ENCODE measurements around the gene COL4A2.

- TF ChIP-seq CTCF (IDR thresholded peaks at IDR 0.05 in 2 of 3, conservative IDR thresholded peaks at IDR 0.05 in 1 of 3; ENCODE audit: borderline replicate concordance in 1 of 3, insufficient read depth in 1 of 3, low read depth in 2 of 3, low read length in 2 of 3) (no peak), RAD21 (IDR thresholded peaks at IDR 0.05; ENCODE audit: low read depth) (no peak), CEBPB (IDR thresholded peaks at IDR 0.05; ENCODE audit: low read depth) (no peak), CBX3 (IDR thresholded peaks at IDR 0.05; ENCODE audit: low read depth) (no peak), REST (IDR thresholded peaks at IDR 0.05; ENCODE audit: low read depth) (no peak), EZH2phosphoT487 (IDR thresholded peaks at IDR 0.05; ENCODE audit: borderline replicate concordance) (no peak), POLR2AphosphoS5 (IDR thresholded peaks at IDR 0.05; ENCODE audit: low read depth, low read length) (no peak), EZH2 (IDR thresholded peaks at IDR 0.05) (no peak), POLR2A (IDR thresholded peaks at IDR 0.05; ENCODE audit: borderline replicate concordance, extremely low read depth, insufficient read depth, insufficient read length) (no peak), ZNF274 (IDR thresholded peaks at IDR 0.05; ENCODE audit: low read depth, low read length) (no peak), EGR1 (IDR thresholded peaks at IDR 0.05; ENCODE audit: low read depth) (no peak), YY1 (IDR thresholded peaks at IDR 0.05; ENCODE audit: extremely low read depth, insufficient replicate concordance, low read depth, low read length) (no peak)
Observed at GRCh38 chr13:110343241-110343865, 36.3 kb downstream of the COL4A2 start.
